A549 (cell line): ENCODE measurements around the gene KEL. TPM values are rescaled to one million over a fixed set of nuclear protein-coding genes. Genes with fewer than 3 reads are reported as not detected.

Experiments used
- ATAC-seq, 2 experiments: fragments of 200-7000 bp in 1 of 2; fragments of >200 bp in 1 of 2; cut with Nextera tagmentation in 1 of 2; cut with Tn5 transposase in 1 of 2; 3 replicates each; pipeline versions ENCODE4 v1.8.0 to v1.9.1; 2018 to 2020; ENCODE audit warnings: mild to moderate bottlenecking in 1 of 2, moderate library complexity in 1 of 2
- CTCF ChIA-PET: fragments of 300-600 bp; sonication (Branson Sonifier 250); formaldehyde crosslinking; extraction: SDS; loops from one replicate; lab custom pipeline; 2021; ENCODE audit warnings: antibody characterized with exemption, inconsistent platforms; lab: Yijun Ruan, JAX
- POLR2A ChIA-PET: fragments of 350-600 bp; formaldehyde crosslinking; extraction: SDS; loops from one replicate; lab custom pipeline; 2021; ENCODE audit warnings: antibody characterized with exemption, inconsistent platforms; lab: Yijun Ruan, JAX
- DNase-seq, 2 experiments: peaks; one replicate each; pipeline versions ENCODE4 v3.0.0 to v3.0.0-alpha.2; 2011 to 2016; ENCODE audit warnings: low read depth in 1 of 2, low spot score in 1 of 2
- FAIRE-seq: peaks from 2 replicates; lab custom pipeline; 2011; peaks lifted over from hg19 to GRCh38; lab: Jason Lieb, UNC
- H3K27ac ChIP-seq, 2 experiments: fragments of >200 bp; sonication (Bioruptor Twin); formaldehyde crosslinking; 3 replicates each; pipeline ENCODE4 v1.5.1; 2016 to 2017
- H3K4me1 ChIP-seq: fragments of >200 bp; sonication (Bioruptor Twin); formaldehyde crosslinking; 3 replicates; pipeline ENCODE4 v1.6.1; 2016
- H3K4me2 ChIP-seq: fragments of >200 bp; sonication (Bioruptor Twin); formaldehyde crosslinking; 3 replicates; pipeline ENCODE4 v1.6.1; 2016
- H3K4me3 ChIP-seq: fragments of >200 bp; sonication (Bioruptor Twin); formaldehyde crosslinking; 3 replicates; pipeline ENCODE4 v1.5.1; 2016
- H3K9me3 ChIP-seq: fragments of >200 bp; sonication (Bioruptor Twin); formaldehyde crosslinking; 3 replicates; pipeline ENCODE4 v1.6.1; 2016
- BCL3 ChIP-seq: fragments of >200 bp; sonication (Bioruptor Twin); formaldehyde crosslinking; IDR thresholded peaks from 3 replicates; pipeline ENCODE4 v1.6.1; 2016
- BHLHE40 ChIP-seq: IDR thresholded peaks from 2 replicates; pipeline ENCODE4 v1.6.1; 2012; ENCODE audit warnings: low read depth, low read length, inconsistent platforms
- CBX8 ChIP-seq: fragments of 200-600 bp; sonication (generic); IDR thresholded peaks from 2 replicates; pipeline ENCODE4 v1.6.1; 2016
- CHD4 ChIP-seq: fragments of 200-600 bp; sonication (generic); IDR thresholded peaks from 2 replicates; pipeline ENCODE4 v1.6.1; 2016; ENCODE audit warnings: antibody characterized with exemption, mild to moderate bottlenecking, borderline replicate concordance
- CTCF ChIP-seq: fragments of >200 bp; sonication (Bioruptor Twin); formaldehyde crosslinking; IDR thresholded peaks from 3 replicates; pipeline ENCODE4 v1.5.1; 2016
- E2F6 ChIP-seq: IDR thresholded peaks from 2 replicates; pipeline ENCODE4 v1.6.1; 2012; ENCODE audit warnings: low read depth, borderline replicate concordance
- EHF ChIP-seq: fragments of 250-450 bp; sonication (Bioruptor Pico); IDR thresholded peaks from 2 replicates; pipeline ENCODE4 v1.5.0; 2020; ENCODE audit warnings: mild to moderate bottlenecking
- ESRRA ChIP-seq: fragments of 150-350 bp; IDR thresholded peaks from 2 replicates; pipeline ENCODE4 v1.6.1; 2014; ENCODE audit warnings: mild to moderate bottlenecking, low read length, borderline replicate concordance
- HDAC2 ChIP-seq: fragments of 200-600 bp; sonication (generic); IDR thresholded peaks from 2 replicates; pipeline ENCODE4 v1.6.1; 2016
- HEYL ChIP-seq: fragments of 250-450 bp; sonication (Bioruptor Pico); IDR thresholded peaks from 2 replicates; pipeline ENCODE4 v1.8.0; 2021; ENCODE audit warnings: mild to moderate bottlenecking, moderate library complexity
- HMGXB4 ChIP-seq: fragments of 250-450 bp; sonication (Bioruptor Pico); IDR thresholded peaks from 2 replicates; pipeline ENCODE4 v1.5.0; 2021; ENCODE audit warnings: mild to moderate bottlenecking, moderate library complexity, borderline replicate concordance
- HOXA7 ChIP-seq: fragments of 250-450 bp; sonication (Bioruptor Pico); IDR thresholded peaks from 2 replicates; pipeline ENCODE4 v1.5.0; 2020; ENCODE audit warnings: mild to moderate bottlenecking, moderate library complexity
- JUN ChIP-seq, 2 experiments: fragments of >200 bp; sonication (Bioruptor Twin); formaldehyde crosslinking; IDR thresholded peaks; 2 replicates in 1 of 2; 3 replicates in 1 of 2; pipeline ENCODE4 v1.6.1; 2016 to 2017
- KDM5A ChIP-seq: fragments of 200-600 bp; sonication (generic); IDR thresholded peaks from 2 replicates; pipeline ENCODE4 v1.6.1; 2016; ENCODE audit warnings: antibody characterized with exemption, mild to moderate bottlenecking
- MAX ChIP-seq: IDR thresholded peaks from 2 replicates; pipeline ENCODE4 v1.6.1; 2012
- MAZ ChIP-seq: fragments of 150-350 bp; IDR thresholded peaks from 2 replicates; pipeline ENCODE4 v1.6.1; 2014; ENCODE audit warnings: antibody characterized with exemption, low read depth, low read length, borderline replicate concordance
- MYC ChIP-seq: IDR thresholded peaks from 2 replicates; pipeline ENCODE4 v1.6.1; 2012; ENCODE audit warnings: mild to moderate bottlenecking, inconsistent platforms, low read length, improper control_type of control experiment, borderline replicate concordance
- NFE2L2 ChIP-seq: fragments of 150-350 bp; conservative IDR thresholded peaks from 2 replicates; pipeline ENCODE4 v1.6.1; 2014; ENCODE audit warnings: low read length
- NR3C1 ChIP-seq: fragments of >200 bp; sonication (Bioruptor Twin); formaldehyde crosslinking; IDR thresholded peaks from 3 replicates; pipeline ENCODE4 v1.6.1; 2017
- PBX3 ChIP-seq: IDR thresholded peaks from 2 replicates; pipeline ENCODE4 v1.6.1; 2012
- SMC3 ChIP-seq: fragments of >200 bp; sonication (Bioruptor Twin); formaldehyde crosslinking; IDR thresholded peaks from 3 replicates; pipeline ENCODE4 v1.6.1; 2018; ENCODE audit warnings: inconsistent platforms
- TP53 ChIP-seq: fragments of 250-450 bp; sonication (Bioruptor Pico); IDR thresholded peaks from 2 replicates; pipeline ENCODE4 v1.5.0; 2021; ENCODE audit warnings: mild to moderate bottlenecking, moderate library complexity
- ZFP36 ChIP-seq: fragments of 450-650 bp; IDR thresholded peaks from 2 replicates; pipeline ENCODE4 v1.6.1; 2014; ENCODE audit warnings: borderline replicate concordance; ENCODE audit not compliant: partially characterized antibody
- WGBS: methylation state at CpG from one replicate; pipeline ENCODE4 v1.1.6; 2017; ENCODE audit errors: missing lambda C conversion rate; 5-methylcytosine and 5-hydroxymethylcytosine counted together
- polyA plus RNA-seq, 4 experiments: library from polyadenylated mRNA; depleted of rRNA in 3 of 4; stranded (reverse); fragments of >200 nt; fragmentation: RNase III in 1 of 4; extraction: RNeasy Plus Mini Kit Qiagen cat#74134 plus additional on column Dnase treatment in 1 of 4; gene quantifications; 2 replicates in 3 of 4; 3 replicates in 1 of 4; pipeline ENCODE4 v1.2.3, GENCODE V29; 2011 to 2017

KEL gene
- polyA plus RNA-seq, 2 of the 4 experiments (the other 2 are of a cell fraction), result 0.14 TPM; not detected in 1

GRCh38 chr7:142939226-142939910 lies 22.8 kb downstream of the KEL start, which contains the start of gene LLCFC1 (continued):
- TF ChIP-seq JUN (IDR thresholded peaks at IDR 0.05) (no peak), ESRRA (no peak), HEYL (CRISPR knock-in tag) (no peak), ZFP36 (no peak), NR3C1 (no peak), BCL3 (no peak), SMC3 (no peak)

- no peak for DNase-seq
Observed at GRCh38 chr7:142938611-142939010, 23.6 kb downstream of the KEL start.

GRCh38 chr7:142935941-142936565 lies 26.1 kb downstream of the KEL start:
- H3K27ac ChIP-seq, result no peak overlapping the region
- POLR2A ChIA-PET, result no interaction called here
- DNase-seq, result no peak
- FAIRE-seq, result no peak
- H3K4me3 ChIP-seq, result no peak overlapping the region
- no peak for ATAC-seq
- H3K4me1 ChIP-seq, result no peaks in the 10 kb centered on the region
- WGBS, result 32% methylated on average over 9 of the region's 12 CpGs
- CTCF ChIA-PET, result no interaction called here
- H3K9me3 ChIP-seq, result no peaks in the 10 kb centered on the region
- no peak overlapping the region for H3K4me2 ChIP-seq
- TF ChIP-seq E2F6 (no peak), CHD4 (no peak), NR3C1 (no peak), MYC (no peak), PBX3 (no peak), MAZ (no peak), CTCF (no peak), CBX8 (no peak), NFE2L2 (no peak), TP53 (CRISPR knock-in tag) (no peak), MAX (no peak), EHF (no peak), HOXA7 (CRISPR knock-in tag) (no peak)

More at GRCh38 chr7:142938611-142939010, 23.6 kb downstream of the KEL start:
- TF ChIP-seq PBX3 (no peak), KDM5A (no peak), BHLHE40 (no peak), HDAC2 (no peak), HMGXB4 (CRISPR knock-in tag) (no peak), HEYL (CRISPR knock-in tag) (no peak)
- no peak; a peak in 1 of 6 replicates for ATAC-seq
- Histone ChIP-seq H3K4me1 (no peaks in the 10 kb centered on the region), H3K4me2 (no peak overlapping the region), H3K9me3 (no peaks in the 10 kb centered on the region), H3K27ac (no peak overlapping the region), H3K4me3 (no peak overlapping the region)
- CTCF ChIA-PET, result no interaction called here
- FAIRE-seq, result no peak
- WGBS, result 48% methylated on average over 4 of the region's 4 CpGs
- POLR2A ChIA-PET, result no interaction called here
